Bronchial epithelial cell (primary cell): ENCODE data around the gene AQP12A. TPM values are rescaled to one million over a fixed set of nuclear protein-coding genes. Genes with fewer than 3 reads are reported as not detected.

Experiments
- DNase-seq: peaks from one replicate; pipeline ENCODE4 v3.0.0-alpha.2; 2010; ENCODE audit warnings: low read depth
- FAIRE-seq: peaks from 2 replicates; lab custom pipeline; 2011; peaks lifted over from hg19 to GRCh38; lab: Jason Lieb, UNC
- H3K27me3 ChIP-seq: 2 replicates; pipeline ENCODE4 v1.5.1; 2011; ENCODE audit warnings: low read length; ENCODE audit not compliant: control insufficient read depth, insufficient read depth
- H3K36me3 ChIP-seq: 2 replicates; pipeline ENCODE4 v1.5.1; 2011; ENCODE audit warnings: low read length; ENCODE audit not compliant: control insufficient read depth, insufficient read depth
- H3K4me3 ChIP-seq: 2 replicates; pipeline ENCODE4 v1.5.1; 2011; ENCODE audit warnings: mild to moderate bottlenecking, low read depth, low read length, control low read depth
- CTCF ChIP-seq: IDR thresholded peaks from 2 replicates; pipeline ENCODE4 v1.5.1; 2011; ENCODE audit warnings: mild to moderate bottlenecking, moderate library complexity, low read length, control low read depth, inconsistent platforms; ENCODE audit not compliant: insufficient read depth, severe bottlenecking
- total RNA-seq: library from RNA; depleted of rRNA; stranded (reverse); fragments of >200 nt; gene quantifications from 2 replicates; pipeline ENCODE4 v1.2.1, GENCODE V29; 2014

AQP12A gene
- total RNA-seq, 1 donor from 2014 or later = not detected

GRCh38 chr2:240714747-240715725 lies 23.4 kb downstream of the AQP12A start:
- FAIRE-seq (no peak), DNase-seq (no peak)
- Histone ChIP-seq H3K4me3 (no peak overlapping the region), H3K27me3 (peaks cover 4% of the 10 kb centered on the region), H3K36me3 (no peaks in the 10 kb centered on the region)
- no peak for TF ChIP-seq CTCF

GRCh38 chr2:240716130-240716798 lies 24.6 kb downstream of the AQP12A start:
- no peak for TF ChIP-seq CTCF
- DNase-seq (no peak), FAIRE-seq (no peak)
- Histone ChIP-seq H3K36me3 (no peaks in the 10 kb centered on the region), H3K27me3 (peaks cover 4% of the 10 kb centered on the region), H3K4me3 (no peak overlapping the region)

GRCh38 chr2:240717181-240717641 lies 25.5 kb downstream of the AQP12A start:
- FAIRE-seq (no peak), DNase-seq (no peak)
- Histone ChIP-seq H3K4me3 (no peak overlapping the region), H3K36me3 (no peaks in the 10 kb centered on the region), H3K27me3 (peaks cover 4% of the 10 kb centered on the region)
- no peak for TF ChIP-seq CTCF

GRCh38 chr2:240717681-240718581 lies 26.3 kb downstream of the AQP12A start:
- H3K27me3 ChIP-seq = peaks cover 4% of the 10 kb centered on the region
- no peak for TF ChIP-seq CTCF
- no peak overlapping the region for H3K4me3 ChIP-seq
- H3K36me3 ChIP-seq = no peaks in the 10 kb centered on the region
- FAIRE-seq = no peak
- no peak for DNase-seq

- DNase-seq (no peak), FAIRE-seq (no peak)
- no peak for TF ChIP-seq CTCF
- H3K4me3 ChIP-seq = no peak overlapping the region
- H3K36me3 ChIP-seq = no peaks in the 10 kb centered on the region
- H3K27me3 ChIP-seq = peaks cover 4% of the 10 kb centered on the region
These were observed 27.3 kb downstream of the AQP12A start for GRCh38 chr2:240718896-240719490.
